K562 (cell line): ENCODE results near the gene BBS5. TPM values are rescaled to one million over a fixed set of nuclear protein-coding genes. Genes with fewer than 3 reads are reported as not detected.

Source experiments
- CGGBP1 ChIP-seq: fragments of 250-450 bp; sonication (Bioruptor Pico); IDR thresholded peaks from 2 replicates; pipeline ENCODE4 v1.9.0; 2021; ENCODE audit warnings: mild to moderate bottlenecking
- CHD1 ChIP-seq: fragments of 200-600 bp; sonication (generic); IDR thresholded peaks from one replicate; pipeline ENCODE4 v1.6.1; 2012; ENCODE audit warnings: mild to moderate bottlenecking, moderate library complexity, low read length, inconsistent platforms
- DACH1 ChIP-seq: fragments of 450-650 bp; IDR thresholded peaks from 2 replicates; pipeline ENCODE4 v1.6.1; 2018; ENCODE audit not compliant: partially characterized antibody
- FOXA3 ChIP-seq, 2 experiments: fragments of 450-650 bp in 1 of 2; sonication (generic) in 1 of 2; formaldehyde crosslinking; IDR thresholded peaks in 1 of 2; conservative IDR thresholded peaks in 1 of 2; 2 replicates each; pipeline versions ENCODE4 v1.4.0 to v1.8.0; 2020 to 2022; ENCODE audit warnings: mild to moderate bottlenecking in 2 of 2, missing genetic modification reagents in 1 of 2
- HEY1 ChIP-seq: fragments of 250-450 bp; sonication (Bioruptor Pico); IDR thresholded peaks from 2 replicates; pipeline ENCODE4 v1.5.0; 2020; ENCODE audit warnings: mild to moderate bottlenecking, moderate library complexity, borderline replicate concordance
- JUND ChIP-seq, 2 experiments: IDR thresholded peaks; 2 replicates in 1 of 2; 3 replicates in 1 of 2; pipeline ENCODE4 v1.6.1; 2011; ENCODE audit warnings: borderline replicate concordance in 2 of 2, low read depth in 2 of 2, low read length in 2 of 2, improper control_type of control experiment in 1 of 2, missing biosample characterization in 1 of 2, missing genetic modification characterization in 1 of 2, missing genetic modification reagents in 1 of 2
- LARP7 ChIP-seq: fragments of 450-650 bp; IDR thresholded peaks from 2 replicates; pipeline ENCODE4 v1.6.1; 2016
- MBD2 ChIP-seq: sonication (generic); IDR thresholded peaks from 2 replicates; pipeline ENCODE4 v1.6.1; 2016; ENCODE audit warnings: low read depth, borderline replicate concordance
- MYBL2 ChIP-seq, 2 experiments: fragments of 450-650 bp in 1 of 2; sonication (generic) in 1 of 2; formaldehyde crosslinking in 1 of 2; IDR thresholded peaks; 2 replicates each; pipeline versions ENCODE4 v1.6.1 to v1.8.1; 2017 to 2022; ENCODE audit warnings: borderline replicate concordance in 1 of 2, inconsistent platforms in 1 of 2, low read depth in 1 of 2, mild to moderate bottlenecking in 1 of 2, missing genetic modification reagents in 1 of 2, moderate library complexity in 1 of 2
- SMARCC2 ChIP-seq: fragments of 450-650 bp; IDR thresholded peaks from 2 replicates; pipeline ENCODE4 v1.6.1; 2017; ENCODE audit warnings: antibody characterized with exemption, moderate library complexity, mild to moderate bottlenecking, low read depth
- SMARCE1 ChIP-seq: fragments of 450-650 bp; IDR thresholded peaks from 2 replicates; pipeline ENCODE4 v1.7.1; 2016; ENCODE audit warnings: mild to moderate bottlenecking
- TAF7 ChIP-seq: fragments of 450-650 bp; IDR thresholded peaks from 2 replicates; pipeline ENCODE4 v1.6.1; 2016; ENCODE audit warnings: missing genetic modification characterization, missing compliant biosample characterization
- TAF9B ChIP-seq: fragments of 450-650 bp; IDR thresholded peaks from 2 replicates; pipeline ENCODE4 v1.6.1; 2018; ENCODE audit warnings: mild to moderate bottlenecking; ENCODE audit not compliant: partially characterized antibody
- TEAD1 ChIP-seq, 2 experiments: fragments of 450-650 bp in 1 of 2; sonication (generic) in 1 of 2; formaldehyde crosslinking; IDR thresholded peaks; 2 replicates each; pipeline versions ENCODE4 v1.4.0 to v1.8.0; 2020 to 2022; ENCODE audit warnings: mild to moderate bottlenecking in 2 of 2, missing genetic modification reagents in 1 of 2
- TFAP4 ChIP-seq: sonication (generic); formaldehyde crosslinking; IDR thresholded peaks from 2 replicates; pipeline ENCODE4 v1.8.0; 2022; ENCODE audit warnings: missing genetic modification reagents, mild to moderate bottlenecking, moderate library complexity, borderline replicate concordance
- THAP12 ChIP-seq: fragments of 250-450 bp; sonication (Bioruptor Pico); IDR thresholded peaks from 2 replicates; pipeline ENCODE4 v1.9.0; 2021; ENCODE audit warnings: mild to moderate bottlenecking, inconsistent platforms
- ZBTB43 ChIP-seq: sonication (generic); formaldehyde crosslinking; IDR thresholded peaks from 2 replicates; pipeline ENCODE4 v1.8.0; 2023; ENCODE audit warnings: mild to moderate bottlenecking, missing genetic modification reagents
- ZC3H4 ChIP-seq: sonication (generic); formaldehyde crosslinking; IDR thresholded peaks from 2 replicates; pipeline ENCODE4 v1.9.0; 2021; ENCODE audit warnings: missing genetic modification reagents, borderline replicate concordance
- ZNF12 ChIP-seq: sonication (generic); formaldehyde crosslinking; IDR thresholded peaks from 2 replicates; pipeline ENCODE4 v1.4.0; 2020; ENCODE audit warnings: mild to moderate bottlenecking, missing genetic modification reagents
- ZNF121 ChIP-seq: sonication (generic); formaldehyde crosslinking; conservative IDR thresholded peaks from 2 replicates; pipeline ENCODE4 v1.8.0; 2022; ENCODE audit warnings: missing genetic modification reagents
- ZNF263 ChIP-seq: sonication (generic); formaldehyde crosslinking; IDR thresholded peaks from 2 replicates; pipeline ENCODE4 v1.8.0; 2022; ENCODE audit warnings: mild to moderate bottlenecking, missing genetic modification reagents, borderline replicate concordance
- polyA plus RNA-seq, 8 experiments: library from polyadenylated mRNA; depleted of rRNA in 4 of 8; stranded (reverse) in 5 of 8; unstranded in 3 of 8; fragments of >200 nt; fragmentation: Nextera tagmentation in 2 of 8; fragmentation: Illumina TruSeq in 1 of 8; extraction: Ambion mirVana in 2 of 8; extraction: Trizol in 1 of 8; gene quantifications; 2 replicates each; pipeline versions ENCODE4 v1.2.1 to v1.2.3, GENCODE V29; 2011 to 2014; ENCODE audit warnings: inconsistent platforms in 1 of 8, missing spikeins in 1 of 8
- total RNA-seq, 7 experiments: library from RNA; depleted of rRNA in 6 of 7; stranded (reverse); fragments of >200 nt in 6 of 7; fragmentation: Illumina TruSeq in 2 of 7; extraction: Trizol in 2 of 7; gene quantifications; 2 replicates each; pipeline versions ENCODE4 v1.2.1 to v1.2.3, GENCODE V29; 2011 to 2021; ENCODE audit warnings: low replicate concordance in 1 of 7
- TF ChIP-seq, protein P1 (sequence below), 2 experiments: IDR thresholded peaks; 2 replicates each; pipeline ENCODE4 v1.6.1; 2011; ENCODE audit warnings: borderline replicate concordance in 1 of 2, control low read depth in 1 of 2, low read depth in 1 of 2, low read length in 1 of 2, mild to moderate bottlenecking in 1 of 2, mixed read lengths in 1 of 2, moderate library complexity in 1 of 2; ENCODE audit not compliant: insufficient read depth in 1 of 2, insufficient read length in 1 of 2, poor library complexity in 1 of 2, severe bottlenecking in 1 of 2; ENCODE audit errors: extremely low read depth in 1 of 2

BBS5 gene
- total and polyA plus RNA-seq, 9 of the 15 experiments (the other 6 are each of a cell fraction or from before 2014, with no cell fraction given) = 0.48 to 6.9 (median 4.3) TPM

DNA sequence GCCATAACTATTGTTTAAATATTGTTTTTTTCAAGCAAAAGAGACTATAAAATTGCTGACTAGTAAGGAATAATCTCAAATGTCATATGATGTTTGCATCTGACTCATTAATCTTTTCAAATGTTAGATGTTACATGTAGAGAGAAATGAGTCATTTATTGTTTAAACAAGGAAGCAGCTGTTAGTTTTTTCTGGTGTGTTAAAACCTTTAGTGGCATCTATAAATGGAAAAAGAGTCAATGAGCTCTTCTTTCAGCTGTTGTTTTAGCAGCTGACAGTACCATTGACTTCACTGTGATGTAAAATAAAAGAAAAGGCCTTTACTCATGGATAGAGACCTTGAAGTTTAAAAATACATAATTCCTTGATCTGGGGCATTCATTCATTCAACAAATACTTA lies 28.4 kb downstream of the BBS5 start (continued):
- TF ChIP-seq TFAP4 (CRISPR knock-in tag) (peak; percentile 53; the same call in 1 of the 2 replicates), ZNF12 (peak; percentile 97; the same call in 1 of the 2 replicates), HEY1 (no peak), SMARCC2 (peak; percentile 67), ZC3H4 (CRISPR knock-in tag) (no peak), DACH1 (peak; percentile 36), TAF9B (peak; percentile 70), ZBTB43 (no peak), ZNF121 (CRISPR knock-in tag) (no peak), SMARCE1 (peak; percentile 84), JUND (IDR thresholded peaks at IDR 0.05; ENCODE audit: borderline replicate concordance, low read depth, low read length) (peak; percentile 82), JUND (tag; IDR thresholded peaks at IDR 0.05; ENCODE audit: borderline replicate concordance, low read depth, low read length) (peak; percentile 65; the same call in 2 of the 3 replicates), ZNF263 (CRISPR knock-in tag) (no peak), THAP12 (CRISPR knock-in tag) (no peak), MBD2 (no peak), LARP7 (no peak), TAF7 (tag) (no peak), MYBL2 (IDR thresholded peaks at IDR 0.05; ENCODE audit: low read depth) (no peak; the same call in 1 of the 2 replicates), MYBL2 (CRISPR knock-in tag; IDR thresholded peaks at IDR 0.05; ENCODE audit: borderline replicate concordance) (no peak), CHD1 (no peak), TEAD1 (CRISPR knock-in tag; IDR thresholded peaks at IDR 0.05) (no peak), FOXA3 (CRISPR knock-in tag; conservative IDR thresholded peaks at IDR 0.05 in 1 of 2, IDR thresholded peaks at IDR 0.05 in 1 of 2) (peak in 1 of 2 experiments; percentile 61; a peak in 2 of 4 replicates), CGGBP1 (no peak)
- TF ChIP-seq, protein P1, sequence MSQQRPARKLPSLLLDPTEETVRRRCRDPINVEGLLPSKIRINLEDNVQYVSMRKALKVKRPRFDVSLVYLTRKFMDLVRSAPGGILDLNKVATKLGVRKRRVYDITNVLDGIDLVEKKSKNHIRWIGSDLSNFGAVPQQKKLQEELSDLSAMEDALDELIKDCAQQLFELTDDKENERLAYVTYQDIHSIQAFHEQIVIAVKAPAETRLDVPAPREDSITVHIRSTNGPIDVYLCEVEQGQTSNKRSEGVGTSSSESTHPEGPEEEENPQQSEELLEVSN (IDR thresholded peaks at IDR 0.05; ENCODE audit: borderline replicate concordance in 1 of 2, extremely low read depth in 1 of 2, insufficient read depth in 1 of 2, insufficient read length in 1 of 2, low read depth in 1 of 2, low read length in 1 of 2, poor library complexity in 1 of 2, severe bottlenecking in 1 of 2) = no peak
